Epithelial cell of proximal tubule (primary cell): ENCODE measurements around the gene SAXO1. TPM values are rescaled to one million over a fixed set of nuclear protein-coding genes. Genes with fewer than 3 reads are reported as not detected.
"Not testable (repeated sequence)": the region's sequence is repeated elsewhere in the genome, so short reads cannot be mapped to it uniquely, and the experiment has no call there.

ENCODE experiments used
- DNase-seq: peaks from one replicate; pipeline ENCODE4 v3.0.0-alpha.2; 2011; ENCODE audit warnings: low read depth
- H3K4me3 ChIP-seq: 2 replicates; pipeline ENCODE4 v1.5.1; 2011; ENCODE audit warnings: low read depth, mild to moderate bottlenecking, low read length
- CTCF ChIP-seq: conservative IDR thresholded peaks from 2 replicates; pipeline ENCODE4 v1.5.1; 2012; ENCODE audit warnings: low read depth, mild to moderate bottlenecking, low read length
- total RNA-seq: library from RNA; depleted of rRNA; stranded (reverse); fragments of >200 nt; gene quantifications from 2 replicates; pipeline ENCODE4 v1.2.3, GENCODE V29; 2015

The SAXO1 gene
- total RNA-seq, 1 donor from 2014 or later, result not detected

GRCh38 chr9:18941060-18941740 lies 91.8 kb downstream of the SAXO1 start:
- no peak overlapping the region for H3K4me3 ChIP-seq
- DNase-seq, result no peak
- no peak for TF ChIP-seq CTCF

GRCh38 chr9:18939943-18940342 lies 93.1 kb downstream of the SAXO1 start:
- DNase-seq, result no peak
- H3K4me3 ChIP-seq, result no peak overlapping the region
- no peak for TF ChIP-seq CTCF

DNA sequence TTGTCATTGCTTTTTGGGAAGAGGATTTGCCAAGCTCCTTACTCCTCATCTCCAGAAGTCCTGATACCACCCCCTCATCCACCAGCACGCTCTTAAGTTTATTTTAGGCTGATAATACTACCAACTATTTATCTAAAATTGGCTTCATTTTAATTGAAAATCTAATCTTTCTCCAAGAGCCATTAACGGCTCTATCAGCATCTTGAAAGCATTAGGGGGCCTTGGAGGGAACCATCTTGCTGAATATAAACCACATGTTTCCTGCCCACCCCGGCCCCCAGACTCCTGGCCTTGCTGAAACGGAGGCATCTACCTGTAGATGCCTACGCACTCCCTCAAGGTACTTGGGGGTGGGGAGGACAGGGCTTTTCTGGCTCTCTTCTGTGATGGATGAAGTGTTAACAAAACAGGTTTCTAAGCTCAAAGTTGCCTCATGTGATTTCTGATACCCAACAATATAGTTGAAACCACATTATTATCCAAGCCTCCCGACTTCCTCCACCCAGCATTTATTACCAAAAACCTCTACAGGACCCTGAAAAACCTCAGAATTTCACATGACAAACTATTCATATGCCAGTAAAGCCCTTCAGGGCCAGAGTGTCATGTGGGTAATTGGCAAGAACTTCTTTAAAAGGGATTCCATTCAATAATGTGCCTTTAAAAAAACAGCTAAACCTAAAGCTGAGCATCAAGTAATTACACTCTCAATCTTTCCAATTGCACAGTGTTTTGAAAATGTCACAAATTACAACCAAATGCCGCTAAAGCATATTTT lies 96.7 kb downstream of the SAXO1 start:
- no peak overlapping the region for H3K4me3 ChIP-seq
- no peak for DNase-seq
- no peak for TF ChIP-seq CTCF

- TF ChIP-seq CTCF, result no peak
- no peak for DNase-seq
- H3K4me3 ChIP-seq, result no peak overlapping the region
Measured at GRCh38 chr9:18935541-18935940, 97.5 kb downstream of the SAXO1 start.

DNA sequence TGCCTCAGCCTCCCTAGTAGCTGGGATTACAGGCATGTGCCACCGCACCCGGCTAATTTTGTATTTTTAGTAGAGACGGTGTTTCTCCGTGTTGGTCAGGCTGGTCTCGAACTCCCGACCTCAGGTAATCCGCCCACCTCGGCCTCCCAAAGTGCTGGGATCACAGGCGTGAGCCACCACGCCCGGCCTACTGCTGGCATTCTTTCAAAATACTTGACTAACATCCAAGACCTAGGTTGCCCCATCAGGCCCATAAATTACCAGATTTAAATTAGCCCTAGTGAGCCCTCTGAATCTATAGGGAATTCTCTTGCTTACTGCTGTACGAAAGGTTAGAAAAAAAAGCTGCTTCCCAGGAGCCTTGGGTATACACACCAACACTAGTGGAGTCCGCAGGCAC lies 102.4 kb downstream of the SAXO1 start:
- not testable (repeated sequence) for H3K4me3 ChIP-seq, DNase-seq

GRCh38 chr9:18928711-18929110 lies 104.3 kb downstream of the SAXO1 start:
- no peak for DNase-seq
- no peak overlapping the region for H3K4me3 ChIP-seq
- TF ChIP-seq CTCF, result no peak

DNA sequence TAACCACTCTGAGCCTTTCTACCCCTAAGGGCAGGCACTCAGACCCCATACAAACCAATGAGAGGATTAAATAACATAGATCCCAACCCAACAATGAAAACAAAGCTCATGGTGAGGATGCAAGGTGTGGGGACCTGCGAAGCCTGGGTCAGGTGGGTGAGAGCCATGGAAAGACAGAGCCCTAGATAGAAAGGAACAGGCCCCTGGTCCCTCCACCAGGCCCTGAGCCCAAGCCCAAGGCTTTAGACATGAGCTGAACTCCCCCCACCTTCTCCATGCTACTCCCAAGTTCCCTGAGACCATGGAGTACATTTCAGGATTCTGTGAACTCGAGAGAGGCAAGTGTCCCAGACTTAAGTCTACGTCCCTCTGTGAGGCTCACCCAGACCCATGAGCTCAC lies 106.5 kb downstream of the SAXO1 start:
- TF ChIP-seq CTCF, result no peak
- H3K4me3 ChIP-seq, result no peak overlapping the region
- no peak for DNase-seq
